Neural crest cell (in vitro differentiated cells): ENCODE measurements around the gene PRR35. TPM values are rescaled to one million over a fixed set of nuclear protein-coding genes. Genes with fewer than 3 reads are reported as not detected.

ENCODE experiments used
- DNase-seq: peaks from one replicate; pipeline ENCODE4 v3.0.0; 2021; ENCODE audit warnings: low read depth, mixed read lengths, low spot score
- H3K27ac Mint-ChIP-seq: one replicate; pipeline ENCODE4 v1.8.0; 2021; ENCODE audit warnings: mild to moderate bottlenecking, mixed read lengths; ENCODE audit not compliant: unreplicated experiment
- H3K27me3 Mint-ChIP-seq: 2 replicates; pipeline ENCODE4 v1.8.0; 2021; ENCODE audit warnings: low read depth, mild to moderate bottlenecking, mixed read lengths
- H3K36me3 Mint-ChIP-seq: 2 replicates; pipeline ENCODE4 v1.8.0; 2021; ENCODE audit warnings: low read depth, mild to moderate bottlenecking, mixed read lengths
- H3K4me1 Mint-ChIP-seq: 2 replicates; pipeline ENCODE4 v1.8.0; 2021; ENCODE audit warnings: mixed read lengths
- H3K4me3 Mint-ChIP-seq: one replicate; pipeline ENCODE4 v1.8.0; 2021; ENCODE audit warnings: mild to moderate bottlenecking, mixed read lengths
- H3K9me3 Mint-ChIP-seq: 2 replicates; pipeline ENCODE4 v1.8.0; 2021; ENCODE audit warnings: mixed read lengths
- CTCF ChIP-seq: fragments of 200-600 bp; sonication (generic); conservative IDR thresholded peaks from 2 replicates; pipeline ENCODE4 v1.5.0; 2021; ENCODE audit warnings: antibody characterized with exemption, mild to moderate bottlenecking
- total RNA-seq: library from RNA; stranded (reverse); gene quantifications from 2 replicates; pipeline ENCODE4 v1.2.1, GENCODE V29; 2021

Gene PRR35
- total RNA-seq, 1 donor from 2014 or later, result not detected

GRCh38 chr16:548586-548985 lies 11.6 kb upstream of the PRR35 start:
- no peaks in the 10 kb centered on the region for H3K36me3 Mint-ChIP-seq
- H3K4me1 Mint-ChIP-seq, result no peaks in the 10 kb centered on the region
- H3K4me3 Mint-ChIP-seq, result no peak overlapping the region
- no peak for TF ChIP-seq CTCF
- DNase-seq, result no peak
- no peaks in the 10 kb centered on the region for H3K27me3 Mint-ChIP-seq
- no peak overlapping the region for H3K27ac Mint-ChIP-seq
- H3K9me3 Mint-ChIP-seq, result no peaks in the 10 kb centered on the region

GRCh38 chr16:549544-550263 lies 10.5 kb upstream of the PRR35 start:
- Mint-ChIP-seq H3K27ac (no peak overlapping the region), H3K4me3 (no peak overlapping the region), H3K36me3 (no peaks in the 10 kb centered on the region), H3K9me3 (no peaks in the 10 kb centered on the region), H3K27me3 (no peaks in the 10 kb centered on the region), H3K4me1 (peaks cover 6% of the 10 kb centered on the region)
- no peak for DNase-seq
- TF ChIP-seq CTCF, result no peak

GRCh38 chr16:551210-551609 lies 9.0 kb upstream of the PRR35 start:
- no peak overlapping the region for H3K4me3 Mint-ChIP-seq
- TF ChIP-seq CTCF, result no peak
- DNase-seq, result no peak
- H3K36me3 Mint-ChIP-seq, result no peaks in the 10 kb centered on the region
- H3K4me1 Mint-ChIP-seq, result peaks cover 7% of the 10 kb centered on the region
- H3K27me3 Mint-ChIP-seq, result no peaks in the 10 kb centered on the region
- H3K9me3 Mint-ChIP-seq, result no peaks in the 10 kb centered on the region
- H3K27ac Mint-ChIP-seq, result no peak overlapping the region

- no peak for TF ChIP-seq CTCF
- H3K4me3 Mint-ChIP-seq, result no peak overlapping the region
- no peak overlapping the region for H3K27ac Mint-ChIP-seq
- peaks cover 7% of the 10 kb centered on the region for H3K4me1 Mint-ChIP-seq
- no peaks in the 10 kb centered on the region for H3K9me3 Mint-ChIP-seq
- no peak for DNase-seq
- H3K36me3 Mint-ChIP-seq, result no peaks in the 10 kb centered on the region
- peaks cover 2% of the 10 kb centered on the region for H3K27me3 Mint-ChIP-seq
Observed at GRCh38 chr16:552171-552570, 8.0 kb upstream of the PRR35 start.

GRCh38 chr16:553601-554296 lies 6.4 kb upstream of the PRR35 start:
- H3K27me3 Mint-ChIP-seq, result peaks cover 13% of the 10 kb centered on the region
- no peaks in the 10 kb centered on the region for H3K36me3 Mint-ChIP-seq
- no peak for TF ChIP-seq CTCF
- H3K9me3 Mint-ChIP-seq, result no peaks in the 10 kb centered on the region
- no peak for DNase-seq
- no peak overlapping the region for H3K4me3 Mint-ChIP-seq
- no peak overlapping the region for H3K27ac Mint-ChIP-seq
- H3K4me1 Mint-ChIP-seq, result peaks cover 10% of the 10 kb centered on the region
